NCI-H146 (cell line): ENCODE results near the gene DENND1B.
"Not testable (repeated sequence)": the region's sequence is repeated elsewhere in the genome, so short reads cannot be mapped to it uniquely, and the experiment has no call there.

Experiments used
- DNase-seq: peaks from one replicate; lab custom pipeline; 2025; lab: John Stamatoyannopoulos, UW

Gene DENND1B

GRCh38 chr1:197786280-197786679 lies 11.0 kb upstream of the DENND1B start:
- no peak for DNase-seq

DNA sequence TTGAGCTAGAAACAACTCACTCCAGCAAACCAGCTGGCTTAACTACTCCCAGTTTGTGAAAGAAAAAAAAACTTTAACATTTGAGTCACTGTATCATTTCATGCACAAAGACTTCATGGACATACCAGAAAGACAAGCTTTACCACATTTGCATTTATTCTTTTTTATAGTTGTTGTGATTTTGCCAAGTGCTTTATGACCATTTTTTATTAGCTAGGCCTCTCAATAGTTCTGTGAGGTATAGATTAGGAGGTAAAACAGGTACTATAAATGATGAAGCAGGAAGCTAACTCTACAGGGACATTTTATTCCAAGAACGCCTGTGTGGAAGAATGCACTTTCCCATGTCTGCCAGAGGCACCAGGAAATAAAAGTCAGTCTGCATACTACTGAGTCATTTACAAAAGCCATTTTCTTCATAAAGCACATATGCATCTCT lies 8.2 kb upstream of the DENND1B start:
- DNase-seq, result no peak

- no peak for DNase-seq
Measured at GRCh38 chr1:197782722-197783360, 7.6 kb upstream of the DENND1B start.

- DNase-seq, result no peak
Measured at GRCh38 chr1:197781968-197782721, 6.9 kb upstream of the DENND1B start.

DNA sequence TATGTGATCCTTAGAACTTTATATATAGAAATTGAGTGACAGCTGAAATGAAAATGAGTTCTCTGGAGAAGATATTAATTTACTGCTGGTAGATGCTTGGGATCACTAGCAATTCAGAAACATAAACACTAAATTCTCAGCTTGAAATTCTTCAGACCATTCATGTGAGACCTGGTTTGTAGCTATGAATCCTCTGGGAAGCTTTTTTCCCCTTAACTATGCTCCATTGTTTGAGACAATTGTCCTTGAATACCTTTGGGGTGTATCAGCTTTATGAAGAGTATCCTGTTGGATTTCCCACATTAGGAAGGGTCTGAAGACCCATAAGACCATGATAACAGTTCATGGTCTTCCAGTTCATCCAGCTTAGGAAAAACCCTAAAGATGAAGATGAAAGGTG lies 4.6 kb upstream of the DENND1B start:
- no peak for DNase-seq

- no peak for DNase-seq
Measured at GRCh38 chr1:197778366-197778945, 3.2 kb upstream of the DENND1B start.

DNA sequence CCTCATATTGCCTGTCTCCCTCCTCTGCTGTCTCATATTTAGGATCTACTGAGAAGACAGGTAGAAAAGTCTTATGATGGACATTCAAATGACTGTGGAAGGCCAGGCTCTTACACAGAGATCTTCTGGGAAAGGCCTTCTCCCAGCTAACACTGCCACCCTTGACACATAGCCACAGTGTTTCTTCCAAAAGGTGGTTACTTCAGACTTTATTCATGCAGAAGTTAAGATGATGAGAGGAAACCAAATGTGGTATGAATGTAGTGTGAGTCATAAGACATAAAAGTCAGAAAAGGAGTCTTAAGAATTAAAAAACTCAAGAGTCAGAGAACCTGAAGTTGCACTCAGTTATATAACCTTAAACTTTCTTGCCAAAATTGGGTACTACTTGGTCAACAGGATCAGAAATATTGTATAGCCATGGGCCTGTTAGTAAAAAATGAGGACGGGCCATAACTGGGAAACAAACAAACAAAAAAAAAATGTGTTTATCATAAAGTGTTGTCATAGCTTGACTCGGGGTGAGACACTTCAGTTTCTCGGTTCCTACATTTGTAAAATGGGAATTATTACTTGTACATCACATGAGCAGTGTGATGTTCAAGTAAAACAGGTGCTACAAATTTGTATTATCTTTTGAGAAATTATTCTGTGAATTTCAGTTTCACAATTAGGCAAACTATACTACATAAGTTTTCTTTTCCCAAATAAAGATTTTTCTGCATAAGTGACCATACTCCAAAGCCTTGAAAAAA lies 1.2 kb upstream of the DENND1B start:
- no peak for DNase-seq

GRCh38 chr1:197774466-197775281 lies 606 bp downstream of the DENND1B start:
- DNase-seq, result peak; percentile 42

DNA sequence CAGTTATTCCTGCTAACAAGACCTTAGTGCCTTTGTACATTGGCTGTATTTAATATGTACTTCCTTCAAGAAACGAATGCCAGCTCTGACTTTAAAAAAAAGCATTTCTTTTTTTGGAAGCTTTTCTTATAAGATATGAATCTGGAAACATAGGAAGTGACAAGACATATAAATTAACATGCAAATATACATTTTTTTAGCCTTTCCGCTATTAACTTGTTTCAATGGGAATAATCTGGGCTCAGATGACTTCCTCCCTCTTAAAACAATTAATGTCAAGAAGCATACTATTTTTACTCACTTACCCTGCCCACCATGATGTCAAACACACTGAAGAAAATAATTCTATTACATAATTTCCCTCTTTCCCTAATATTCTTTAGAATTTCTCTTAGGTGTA lies 1.4 kb downstream of the DENND1B start:
- no peak for DNase-seq

DNA sequence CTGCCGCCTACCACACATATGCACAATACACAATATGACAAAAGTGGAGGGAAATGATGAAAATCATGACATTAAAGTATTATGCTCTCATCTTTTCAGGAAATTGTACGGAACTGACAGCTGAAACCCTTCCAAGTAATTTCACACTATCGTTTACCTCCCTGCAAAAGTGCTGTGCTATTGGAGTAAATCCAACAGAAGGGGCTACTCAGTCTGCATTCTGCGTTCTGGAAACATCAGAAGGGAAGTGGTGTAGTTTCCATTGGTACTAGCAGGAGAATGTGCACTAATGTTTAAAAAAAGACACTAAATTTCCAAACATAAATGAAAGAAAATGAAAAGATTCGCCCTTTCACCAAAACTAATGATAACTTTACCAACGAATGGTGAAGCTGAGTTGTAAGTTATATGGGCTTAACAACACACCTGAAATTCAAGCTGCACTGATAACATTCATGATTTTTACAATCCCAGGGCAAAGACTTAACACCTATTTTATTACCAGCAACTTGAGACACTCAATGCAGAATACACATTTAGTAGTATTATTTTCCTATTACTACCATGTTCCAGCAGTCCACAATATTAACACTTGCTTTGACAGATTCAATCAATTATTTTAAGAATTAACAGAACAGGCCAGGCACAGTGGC lies 3.2 kb downstream of the DENND1B start:
- no peak for DNase-seq

DNA sequence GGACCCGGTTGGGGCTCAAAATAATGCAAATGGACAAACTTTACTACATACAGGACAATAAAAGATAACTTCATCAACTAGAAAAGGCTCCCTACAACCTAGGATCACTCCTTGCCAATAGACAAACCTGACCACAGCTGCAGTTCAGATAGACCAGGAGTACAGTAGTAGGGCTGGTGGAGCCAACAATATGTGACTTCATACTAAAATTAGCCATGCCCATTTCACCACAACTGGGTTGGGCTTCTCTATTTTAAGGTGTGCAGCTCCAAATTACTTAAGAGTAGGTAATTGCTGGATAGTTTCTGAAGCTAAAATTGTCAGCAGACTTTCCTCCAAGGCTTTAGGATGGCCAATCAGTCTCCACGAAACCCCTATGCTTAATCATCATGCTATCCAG lies 3.9 kb downstream of the DENND1B start:
- no peak for DNase-seq

DNA sequence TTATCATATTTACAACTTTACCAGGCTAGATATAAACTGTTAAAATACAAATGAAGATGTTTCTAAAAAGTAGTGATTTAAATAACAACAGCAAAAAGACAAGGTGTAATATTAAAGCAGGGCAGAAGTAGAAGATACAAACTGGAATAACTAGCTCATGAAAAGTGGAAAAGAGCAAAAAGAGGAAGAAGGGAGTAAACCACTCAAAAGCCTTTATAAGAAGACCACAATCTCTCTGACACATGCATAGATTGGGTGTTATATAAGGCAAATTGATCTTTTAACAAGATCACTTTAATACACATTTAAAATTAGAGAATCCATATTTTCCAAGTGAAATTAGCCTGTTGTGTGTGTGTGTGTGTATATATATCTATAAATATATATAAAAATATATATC lies 5.0 kb downstream of the DENND1B start:
- no peak for DNase-seq

DNA sequence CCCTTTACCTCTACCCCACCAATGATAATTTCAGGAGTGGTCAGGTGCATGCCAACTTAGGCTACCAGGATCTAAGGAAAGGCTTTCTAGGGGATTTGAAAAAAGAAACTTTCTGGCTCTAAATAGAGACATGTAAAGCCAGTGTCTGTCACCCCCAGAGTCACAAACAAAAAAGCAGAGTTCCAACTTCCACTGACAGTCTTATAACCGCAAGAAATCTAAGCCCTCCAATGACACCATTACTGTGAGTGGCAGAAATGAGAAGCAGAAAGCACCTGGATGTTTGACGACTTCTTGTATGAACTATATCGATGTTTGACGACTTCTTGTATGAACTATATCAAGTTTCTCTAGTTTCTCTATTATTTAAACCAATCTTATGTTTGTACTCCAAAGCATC lies 6.0 kb downstream of the DENND1B start:
- DNase-seq, result no peak

- DNase-seq, result no peak
Measured at GRCh38 chr1:197768014-197768805, 7.1 kb downstream of the DENND1B start.

DNA sequence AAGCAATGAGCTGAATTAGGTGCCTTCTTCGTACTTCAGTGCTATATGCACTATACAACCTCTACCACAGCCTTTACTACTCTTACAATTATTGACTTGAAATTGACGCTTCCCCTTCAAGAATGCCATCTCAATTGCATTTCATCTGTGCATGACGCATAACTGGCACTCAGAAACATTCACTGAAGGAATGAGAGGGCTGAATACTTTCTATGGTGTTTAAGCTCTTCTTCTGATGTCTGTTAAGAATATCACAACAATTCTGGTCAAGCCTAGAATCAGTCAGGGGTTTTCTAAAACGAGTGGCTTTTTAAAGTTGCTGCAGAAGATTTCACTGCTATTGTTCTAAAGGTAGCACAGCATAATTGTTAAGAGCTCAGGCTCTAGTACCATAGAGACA lies 11.5 kb downstream of the DENND1B start:
- DNase-seq, result no peak

DNA sequence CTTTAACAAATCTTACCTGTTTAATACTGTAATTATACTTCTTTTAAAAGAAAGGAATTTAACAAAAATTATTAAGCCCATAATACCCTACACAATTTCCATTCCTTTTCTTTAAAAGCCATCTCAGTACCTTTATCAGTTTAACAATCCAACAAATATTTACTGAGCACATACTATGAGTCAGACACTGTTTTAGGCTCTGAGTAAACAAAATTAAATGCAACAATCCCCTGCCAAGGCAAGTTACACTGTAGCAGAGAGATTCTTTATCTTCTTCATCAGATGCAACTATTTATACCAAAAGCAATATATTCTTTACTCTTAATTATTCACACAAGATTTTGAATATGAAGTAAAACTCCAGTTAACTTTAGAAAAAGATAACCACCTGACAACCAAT lies 12.0 kb downstream of the DENND1B start:
- DNase-seq, result no peak

DNA sequence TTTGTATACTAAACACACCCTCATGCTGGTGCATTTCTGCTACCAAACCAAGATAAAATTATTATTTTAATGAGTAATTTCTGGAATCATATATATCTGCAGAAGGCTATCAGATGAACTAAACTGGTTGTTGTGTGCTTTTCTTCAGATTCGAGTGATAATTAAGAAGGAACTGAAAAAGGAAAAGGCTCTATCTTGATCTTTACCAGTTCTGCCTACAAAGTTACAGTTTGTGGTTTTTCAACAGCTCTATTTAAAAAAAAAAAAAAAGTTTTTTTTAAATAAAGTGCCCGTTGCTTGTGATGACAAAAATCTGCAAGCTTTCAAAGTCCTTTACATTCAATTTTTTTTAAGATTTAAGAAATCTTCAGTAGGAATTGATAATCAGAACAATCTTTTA lies 13.6 kb downstream of the DENND1B start:
- no peak for DNase-seq

GRCh38 chr1:197755553-197755952 lies 19.7 kb downstream of the DENND1B start:
- DNase-seq, result not testable (repeated sequence)

- not testable (repeated sequence) for DNase-seq
Measured at GRCh38 chr1:197752652-197753164, 22.6 kb downstream of the DENND1B start.

- no peak for DNase-seq
Measured at GRCh38 chr1:197750366-197750765, 24.9 kb downstream of the DENND1B start.
